A549 (cell line): ENCODE results near the gene ICAM4.

Experiments
- CTCF ChIP-seq: fragments of >200 bp; sonication (Bioruptor Twin); formaldehyde crosslinking; IDR thresholded peaks from 3 replicates; pipeline ENCODE4 v1.5.1; 2016
- JUNB ChIP-seq: fragments of >200 bp; sonication (Bioruptor Twin); formaldehyde crosslinking; IDR thresholded peaks from 2 replicates; pipeline ENCODE4 v1.6.1; 2016
- REST ChIP-seq: fragments of 200-600 bp; sonication (generic); IDR thresholded peaks from 2 replicates; pipeline ENCODE4 v1.6.1; 2016; ENCODE audit warnings: antibody characterized with exemption, mild to moderate bottlenecking, moderate library complexity

GRCh38 chr19:10268071-10268470 lies 18.7 kb upstream of the ICAM4 start:
- TF ChIP-seq CTCF (no peak), REST (no peak), JUNB (no peak)
